Lung (tissue), 12 donors: Measurements from ENCODE around the gene ELOVL1. TPM values are rescaled to one million over a fixed set of nuclear protein-coding genes. Genes with fewer than 3 reads are reported as not detected.

Experiments used
- ATAC-seq: fragments of 200-7000 bp; cut with Tn5 transposase; one replicate; pipeline ENCODE4 v1.9.1; 2020; ENCODE audit warnings: moderate number of reproducible peaks; ENCODE audit not compliant: insufficient read depth, low FRiP score
- DNase-seq, 3 donors: peaks; one replicate each; pipeline ENCODE4 v3.0.0-alpha.2; 2013 to 2017
- H3K27ac ChIP-seq, 2 donors: one replicate each; pipeline ENCODE4 v1.5.1; 2013; ENCODE audit warnings: mild to moderate bottlenecking in 2 of 2, moderate library complexity in 2 of 2, control low read depth in 1 of 2, inconsistent platforms in 1 of 2, low read depth in 1 of 2, low read length in 1 of 2
- H3K27me3 ChIP-seq, 3 donors: one replicate each; pipeline ENCODE4 v1.5.1; 2013; ENCODE audit warnings: low read length in 2 of 3; ENCODE audit not compliant: control insufficient read depth in 3 of 3, insufficient read depth in 3 of 3
- H3K36me3 ChIP-seq, 4 donors: one replicate each; pipeline ENCODE4 v1.5.1; 2013; ENCODE audit warnings: low read length in 4 of 4, mild to moderate bottlenecking in 1 of 4, moderate library complexity in 1 of 4; ENCODE audit not compliant: control insufficient read depth in 4 of 4, insufficient read depth in 4 of 4
- H3K4me1 ChIP-seq, 5 donors: one replicate each; pipeline ENCODE4 v1.5.1; 2013; ENCODE audit warnings: low read length in 5 of 5, mild to moderate bottlenecking in 2 of 5, moderate library complexity in 1 of 5; ENCODE audit not compliant: control insufficient read depth in 5 of 5, insufficient read depth in 5 of 5
- H3K4me3 ChIP-seq: one replicate; pipeline ENCODE4 v1.5.1; 2013; ENCODE audit warnings: mild to moderate bottlenecking, control low read depth, moderate library complexity
- H3K9ac ChIP-seq, 2 donors: one replicate each; pipeline ENCODE4 v1.5.1; 2013; ENCODE audit warnings: low read length in 2 of 2, control low read depth in 1 of 2; ENCODE audit not compliant: insufficient read depth in 1 of 2
- H3K9me3 ChIP-seq, 4 donors: one replicate each; pipeline ENCODE4 v1.5.1; 2013; ENCODE audit warnings: low read length in 3 of 4, mild to moderate bottlenecking in 1 of 4, moderate library complexity in 1 of 4; ENCODE audit not compliant: control insufficient read depth in 4 of 4, insufficient read depth in 3 of 4
- WGBS, 2 donors: extraction: QIAGEN DNeasy Blood & Tissue Kit; methylation state at CpG; one replicate each; pipeline ENCODE4 v1.1.7; 2013; 5-methylcytosine and 5-hydroxymethylcytosine counted together
- polyA plus RNA-seq, 2 donors: library from polyadenylated mRNA; stranded (reverse); fragments of 200-250 nt; gene quantifications; one replicate each; pipeline ENCODE4 v1.2.1, GENCODE V29; 2013
- total RNA-seq, 2 donors: library from RNA; depleted of rRNA in 1 of 2; stranded (reverse); fragments of >200 nt in 1 of 2; gene quantifications; one replicate each; pipeline ENCODE4 v1.2.1, GENCODE V29; 2014 to 2021
- TF ChIP-seq, protein P1 (sequence below): IDR thresholded peaks from 2 replicates; pipeline ENCODE4 v1.5.1; 2012; ENCODE audit warnings: mild to moderate bottlenecking; ENCODE audit errors: control extremely low read depth, extremely low read depth
- donor health status: control.
- donor health status: control.
- donor health status: Bipolar disorder and iron deficiency.
- donor health status: healthy.
- donor health status: DM: yes; HTN: yes; CAD: no.

The ELOVL1 gene
- total and polyA plus RNA-seq, 4 donors, result 41.2 to 174 (median 103) TPM

DNA sequence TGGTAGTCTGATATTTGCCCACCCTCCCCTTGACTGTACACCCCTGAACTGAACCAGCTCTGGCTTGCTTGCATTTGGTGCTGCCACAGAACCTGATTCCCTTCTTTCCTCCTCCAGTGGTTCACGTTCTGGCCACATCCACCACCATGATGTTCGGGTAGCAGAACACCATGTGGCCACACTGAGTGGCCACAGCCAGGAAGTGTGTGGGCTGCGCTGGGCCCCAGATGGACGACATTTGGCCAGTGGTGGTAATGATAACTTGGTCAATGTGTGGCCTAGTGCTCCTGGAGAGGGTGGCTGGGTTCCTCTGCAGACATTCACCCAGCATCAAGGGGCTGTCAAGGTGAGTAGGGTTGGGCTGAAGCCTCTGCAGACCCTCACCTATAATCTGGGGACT lies 7.2 kb downstream of the ELOVL1 start:
- no peak for DNase-seq
- WGBS, 2 donors, result 70 to 79% methylated on average over 4 of the region's 4 CpGs
- H3K9ac ChIP-seq, result no peak overlapping the region
- H3K36me3 ChIP-seq, result peaks cover 11 to 40% (median 28%) of the 10 kb centered on the region in 4 donors
- H3K27ac ChIP-seq, result no peak overlapping the region
- H3K4me3 ChIP-seq, result no peak overlapping the region
- no peaks in the 10 kb centered on the region for H3K27me3 ChIP-seq
- H3K9me3 ChIP-seq, result no peaks in the 10 kb centered on the region
- ATAC-seq, result no peak
- TF ChIP-seq, protein P1, sequence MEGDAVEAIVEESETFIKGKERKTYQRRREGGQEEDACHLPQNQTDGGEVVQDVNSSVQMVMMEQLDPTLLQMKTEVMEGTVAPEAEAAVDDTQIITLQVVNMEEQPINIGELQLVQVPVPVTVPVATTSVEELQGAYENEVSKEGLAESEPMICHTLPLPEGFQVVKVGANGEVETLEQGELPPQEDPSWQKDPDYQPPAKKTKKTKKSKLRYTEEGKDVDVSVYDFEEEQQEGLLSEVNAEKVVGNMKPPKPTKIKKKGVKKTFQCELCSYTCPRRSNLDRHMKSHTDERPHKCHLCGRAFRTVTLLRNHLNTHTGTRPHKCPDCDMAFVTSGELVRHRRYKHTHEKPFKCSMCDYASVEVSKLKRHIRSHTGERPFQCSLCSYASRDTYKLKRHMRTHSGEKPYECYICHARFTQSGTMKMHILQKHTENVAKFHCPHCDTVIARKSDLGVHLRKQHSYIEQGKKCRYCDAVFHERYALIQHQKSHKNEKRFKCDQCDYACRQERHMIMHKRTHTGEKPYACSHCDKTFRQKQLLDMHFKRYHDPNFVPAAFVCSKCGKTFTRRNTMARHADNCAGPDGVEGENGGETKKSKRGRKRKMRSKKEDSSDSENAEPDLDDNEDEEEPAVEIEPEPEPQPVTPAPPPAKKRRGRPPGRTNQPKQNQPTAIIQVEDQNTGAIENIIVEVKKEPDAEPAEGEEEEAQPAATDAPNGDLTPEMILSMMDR, result no peak
- peaks cover 0 to 31% (median 6%) of the 10 kb centered on the region in 5 donors for H3K4me1 ChIP-seq

DNA sequence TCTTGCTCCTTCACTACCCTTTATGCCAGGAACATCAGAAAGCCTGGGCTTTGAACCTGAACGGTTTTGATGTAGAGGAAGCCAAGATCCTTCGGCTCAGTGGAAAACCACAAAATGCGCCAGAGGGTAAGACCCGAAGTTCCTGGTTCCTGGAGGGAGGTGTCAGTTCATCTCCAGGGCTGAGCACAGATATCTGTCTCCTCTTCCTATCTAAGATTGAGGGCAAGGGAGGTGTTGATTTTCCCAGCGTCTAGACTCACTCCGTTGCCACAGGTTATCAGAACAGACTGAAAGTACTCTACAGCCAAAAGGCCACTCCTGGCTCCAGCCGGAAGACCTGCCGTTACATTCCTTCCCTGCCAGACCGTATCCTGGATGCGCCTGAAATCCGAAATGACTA lies 8.1 kb downstream of the ELOVL1 start:
- DNase-seq (no peak), ATAC-seq (no peak)
- Histone ChIP-seq H3K4me1 (peaks cover 0 to 29% (median 6%) of the 10 kb centered on the region in 5 donors), H3K27me3 (no peaks in the 10 kb centered on the region), H3K9ac (no peak overlapping the region), H3K36me3 (peaks cover 5 to 33% (median 26%) of the 10 kb centered on the region in 4 donors), H3K4me3 (no peak overlapping the region), H3K9me3 (no peaks in the 10 kb centered on the region), H3K27ac (no peak overlapping the region)
- WGBS, 2 donors, result 42 to 45% methylated on average over 11 of the region's 11 CpGs
- TF ChIP-seq, protein P1, result no peak

DNA sequence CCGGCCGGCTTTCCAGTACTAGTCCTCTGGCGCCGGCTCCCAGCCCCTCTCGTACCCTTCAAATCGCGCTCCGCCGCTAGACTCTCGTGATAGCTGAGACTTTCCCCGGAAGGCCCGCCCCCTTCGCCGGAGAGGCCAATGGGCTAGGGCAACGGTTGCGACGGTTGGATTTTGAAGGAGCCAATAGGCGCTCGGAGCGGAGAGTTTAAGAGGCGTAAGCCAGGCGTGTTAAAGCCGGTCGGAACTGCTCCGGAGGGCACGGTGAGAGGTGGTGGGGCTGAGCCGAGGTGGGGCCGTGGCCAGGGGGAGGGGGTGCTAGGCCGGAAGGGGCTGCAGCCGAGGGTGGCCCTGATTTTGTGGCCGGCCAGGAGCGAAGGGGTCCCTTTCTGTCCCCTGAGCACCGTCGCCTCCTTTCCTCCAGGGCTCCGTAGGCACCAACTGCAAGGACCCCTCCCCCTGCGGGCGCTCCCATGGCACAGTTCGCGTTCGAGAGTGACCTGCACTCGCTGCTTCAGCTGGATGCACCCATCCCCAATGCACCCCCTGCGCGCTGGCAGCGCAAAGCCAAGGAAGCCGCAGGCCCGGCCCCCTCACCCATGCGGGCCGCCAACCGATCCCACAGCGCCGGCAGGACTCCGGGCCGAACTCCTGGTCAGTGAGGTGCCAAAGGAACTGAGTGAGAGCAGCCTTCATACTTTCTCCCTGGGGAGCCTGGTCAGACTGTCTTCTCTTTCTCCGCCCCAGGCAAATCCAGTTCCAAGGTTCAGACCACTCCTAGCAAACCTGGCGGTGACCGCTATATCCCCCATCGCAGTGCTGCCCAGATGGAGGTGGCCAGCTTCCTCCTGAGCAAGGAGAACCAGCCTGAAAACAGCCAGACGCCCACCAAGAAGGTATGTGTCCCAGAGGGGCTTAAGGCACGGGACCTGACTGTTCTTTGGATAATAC lies 8.8 kb downstream of the ELOVL1 start, which contains the start of gene CDC20:
CDC20 (plus strand) TSS at position 236 of the 948 bp plus-strand sequence; CDS start at position 471, 235 bp downstream.
- no peaks in the 10 kb centered on the region for H3K27me3 ChIP-seq
- TF ChIP-seq, protein P1, result no peak
- WGBS, 2 donors, result 3 to 4% methylated on average over 52 to 59 of the region's 59 CpGs

More for the DNA sequence above, 8.8 kb downstream of the ELOVL1 start, which contains the start of gene CDC20:
- ATAC-seq (peak; percentile 100), DNase-seq (peak; percentile 98 to 99 (median 98))
- Histone ChIP-seq H3K4me1 (peaks cover 0 to 29% (median 6%) of the 10 kb centered on the region in 5 donors), H3K9ac (peak within 1 kb of the TSS; percentile 66 to 85), H3K9me3 (no peaks in the 10 kb centered on the region), H3K36me3 (peaks cover 5 to 27% (median 22%) of the 10 kb centered on the region in 4 donors), H3K4me3 (peak within 1 kb of the TSS; percentile 70), H3K27ac (peak within 1 kb of the TSS; percentile 98 to 99)
